ENCODE measurements around the gene BTRC. TPM values are rescaled to one million over a fixed set of nuclear protein-coding genes. Genes with fewer than 3 reads are reported as not detected.
"Not testable (repeated sequence)": the region's sequence is repeated elsewhere in the genome, so short reads cannot be mapped to it uniquely, and the experiment has no call there.

The BTRC gene
- 10 to 100 TPM; 14.4 to 15.5 TPM for total RNA-seq

DNA sequence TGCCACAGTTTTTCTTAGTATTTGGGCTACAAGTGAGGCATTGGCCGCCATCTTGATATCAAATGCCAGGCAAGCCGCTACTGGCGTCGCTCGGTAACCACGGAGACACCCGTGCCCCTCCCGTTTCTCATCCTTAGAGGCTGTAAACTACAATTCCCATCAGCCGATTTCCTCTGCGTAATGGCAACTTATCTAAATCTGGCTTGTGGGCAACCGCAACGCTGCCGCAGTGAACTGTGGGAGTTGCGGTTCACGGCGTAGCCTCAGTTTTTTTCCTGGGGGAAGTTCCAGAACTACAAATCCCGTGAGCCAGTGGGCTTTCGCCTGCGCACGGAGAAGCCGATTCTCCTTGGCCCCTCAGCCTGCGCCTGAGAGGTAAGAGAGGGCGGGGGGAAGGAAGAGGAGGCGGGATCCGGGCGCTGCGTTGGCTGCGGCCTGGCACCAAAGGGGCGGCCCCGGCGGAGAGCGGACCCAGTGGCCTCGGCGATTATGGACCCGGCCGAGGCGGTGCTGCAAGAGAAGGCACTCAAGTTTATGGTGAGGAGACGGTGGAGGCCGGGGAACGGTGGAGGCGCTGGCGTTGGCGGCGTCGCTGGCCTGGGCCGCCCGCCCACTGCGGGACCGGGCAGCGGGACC, at the start of gene BTRC:
Gene BTRC (plus strand): TSS at position 474 of the 636 bp plus-strand sequence. CDS start 16 bp downstream, at position 490.
- Mint-ChIP-seq H3K4me3 (peak within 1 kb of the TSS; percentile 99), H3K36me3 (ENCODE audit: low read depth) (peaks cover 14% of the 10 kb centered on the region), H3K27ac (peak within 1 kb of the TSS; percentile 96), H3K4me1 (peaks cover 26% of the 10 kb centered on the region), H3K27me3 (peaks cover 18% of the 10 kb centered on the region), H3K9me3 (no peaks in the 10 kb centered on the region)
- ChIA-PET POLR2A (interaction anchor here (0.9 to 1.4 kb wide), 3 partner anchors 12 to 440 kb away, joined by 3 to 6 read pairs (median 3); no protein-coding TSS in a partner anchor), CTCF (interaction anchor here (0.6 to 1.5 kb wide), 2 partner anchors 10 to 11 kb away, joined by 3 read pairs; no protein-coding TSS in a partner anchor)
- peak; percentile 98 for DNase-seq

DNA sequence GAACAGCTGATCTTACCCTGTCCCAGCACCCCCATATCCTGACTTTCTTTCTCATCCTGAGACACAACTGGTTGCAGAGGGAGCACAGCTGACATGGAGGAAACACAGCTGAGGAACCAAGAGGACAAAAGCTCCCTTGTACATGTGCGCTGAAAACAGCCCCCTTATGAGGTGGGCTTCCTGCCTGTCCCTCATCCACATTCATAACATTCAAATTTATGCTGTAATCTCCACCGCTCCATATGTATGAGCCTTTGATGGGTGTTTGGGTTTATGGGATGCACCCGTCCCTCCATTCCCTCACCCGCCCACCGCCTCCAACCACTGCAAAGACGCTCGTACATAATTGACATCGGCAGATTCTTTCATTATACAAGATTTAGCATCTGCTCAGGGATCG, 49.6 kb upstream of the BTRC start:
- DNase-seq = no peak
- H3K27ac Mint-ChIP-seq = no peak overlapping the region
- H3K36me3 Mint-ChIP-seq (ENCODE audit: low read depth) = no peaks in the 10 kb centered on the region
- ChIA-PET POLR2A (no interaction called here), CTCF (no interaction called here)
- H3K4me3 Mint-ChIP-seq = no peak overlapping the region
- H3K4me1 Mint-ChIP-seq = no peaks in the 10 kb centered on the region
- peaks cover 39% of the 10 kb centered on the region for H3K27me3 Mint-ChIP-seq
- no peaks in the 10 kb centered on the region for H3K9me3 Mint-ChIP-seq

DNA sequence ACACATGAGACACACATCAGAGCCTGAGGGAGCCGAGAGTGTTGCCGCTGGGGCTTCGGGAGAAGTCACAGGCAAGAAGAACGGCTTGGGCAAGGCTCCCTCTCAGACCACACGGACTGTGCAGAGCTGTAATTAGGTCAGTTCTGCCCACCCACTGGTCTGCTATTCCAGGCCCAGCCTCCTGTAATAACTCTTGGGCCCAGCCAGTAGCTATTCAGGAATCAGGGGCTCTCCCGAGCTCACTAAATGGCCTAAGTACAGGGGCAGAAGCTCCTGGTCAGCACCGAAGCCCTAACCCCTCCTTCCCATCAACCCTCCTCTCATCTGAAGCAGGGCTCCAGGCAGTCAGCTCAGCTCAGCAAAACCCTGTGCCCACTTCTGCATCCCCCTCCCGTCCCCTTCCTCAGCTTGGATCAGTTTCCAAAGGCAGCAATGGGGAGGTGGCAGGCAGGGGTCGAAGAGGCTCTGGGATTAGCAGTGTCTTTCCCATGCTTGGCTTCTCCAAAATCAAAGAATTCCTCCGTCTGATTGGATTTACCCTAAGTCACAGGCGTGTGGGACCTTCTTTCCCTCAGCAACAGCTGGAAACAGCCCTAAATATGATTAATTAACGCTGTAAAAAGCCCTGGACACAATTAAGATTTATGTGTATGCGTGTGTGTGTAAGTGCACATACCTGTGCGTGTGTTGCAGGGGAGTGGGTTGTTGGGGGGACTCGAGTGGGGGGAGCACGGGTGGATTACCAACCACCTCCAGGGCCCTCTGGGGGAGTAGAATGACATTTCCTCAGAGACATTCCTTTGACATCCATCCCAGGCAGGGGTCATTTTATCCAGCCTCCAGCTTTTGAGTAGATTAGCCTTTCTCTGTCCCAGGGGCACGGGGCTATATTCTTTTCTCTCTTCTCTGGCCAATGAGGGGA, 48.4 kb upstream of the BTRC start:
- Mint-ChIP-seq H3K27ac (no peak overlapping the region), H3K4me1 (peaks cover 1% of the 10 kb centered on the region), H3K9me3 (no peaks in the 10 kb centered on the region), H3K27me3 (peaks cover 39% of the 10 kb centered on the region), H3K36me3 (ENCODE audit: low read depth) (no peaks in the 10 kb centered on the region), H3K4me3 (no peak overlapping the region)
- CTCF ChIA-PET = interaction anchor here (1.1 kb wide), 1 partner anchor 7 kb away, joined by 3 read pairs; no protein-coding TSS in a partner anchor
- POLR2A ChIA-PET = no interaction called here
- DNase-seq = no peak

DNA sequence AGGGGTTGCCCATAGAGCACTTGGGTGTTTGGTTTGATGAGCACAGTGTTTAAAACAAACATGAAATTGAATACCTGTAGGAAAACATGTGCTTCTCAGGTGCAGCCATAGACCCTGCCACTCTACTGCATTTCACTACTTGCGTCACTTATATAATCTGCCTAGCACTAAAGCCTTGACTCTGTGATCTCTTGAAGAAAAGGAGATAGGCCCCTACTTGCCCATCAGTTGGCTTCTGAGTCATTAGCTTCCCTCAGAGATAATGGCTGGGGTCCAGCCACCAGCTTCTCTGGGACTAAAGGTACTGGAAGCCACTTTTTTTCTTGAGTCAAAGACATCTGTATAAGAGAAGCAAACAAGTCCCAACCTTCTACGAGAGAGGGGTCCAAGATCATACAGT, 45.9 kb upstream of the BTRC start:
- no peak overlapping the region for H3K4me3 Mint-ChIP-seq
- H3K36me3 Mint-ChIP-seq (ENCODE audit: low read depth) = no peaks in the 10 kb centered on the region
- ChIA-PET CTCF (interaction anchor here (0.6 to 1.6 kb wide), 4 partner anchors 134 to 1869 kb away, joined by 3 to 6 read pairs (median 4); no protein-coding TSS in a partner anchor), POLR2A (no interaction called here)
- no peak overlapping the region for H3K27ac Mint-ChIP-seq
- no peaks in the 10 kb centered on the region for H3K9me3 Mint-ChIP-seq
- H3K4me1 Mint-ChIP-seq = peaks cover 6% of the 10 kb centered on the region
- DNase-seq = no peak
- peaks cover 54% of the 10 kb centered on the region for H3K27me3 Mint-ChIP-seq

DNA sequence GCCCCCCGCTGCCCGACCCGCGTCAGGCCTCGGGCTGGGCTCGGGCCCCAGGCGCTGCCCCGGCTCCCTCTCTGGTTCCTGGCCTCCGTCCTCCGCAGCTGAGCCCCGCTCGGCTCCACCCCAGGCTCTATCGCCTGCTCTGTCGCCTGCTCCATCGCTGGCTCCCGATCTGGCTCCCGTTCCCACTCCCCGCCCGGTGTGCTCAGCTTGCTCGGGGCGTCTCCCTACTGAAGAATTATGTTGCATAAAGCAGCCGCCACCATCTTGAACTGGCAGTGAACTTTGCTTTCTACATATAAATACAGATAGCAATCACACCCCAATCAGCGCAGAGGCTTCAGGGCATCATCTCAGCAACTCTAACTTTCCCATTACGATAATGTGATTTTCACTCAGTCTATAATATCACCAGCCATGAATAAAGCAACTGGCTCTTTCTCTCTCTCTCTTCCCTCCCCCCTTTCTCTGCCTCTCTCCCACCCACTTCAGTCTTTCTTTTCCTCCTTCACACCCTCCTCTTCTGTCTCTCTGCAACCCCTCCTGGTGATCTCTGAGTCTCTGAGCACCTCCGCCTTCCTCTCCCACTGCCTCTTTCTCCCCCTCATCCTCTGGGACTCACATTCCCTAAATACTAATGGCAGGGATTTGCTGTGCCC, 43.3 kb upstream of the BTRC start:
- H3K4me3 Mint-ChIP-seq = no peak overlapping the region
- CTCF ChIA-PET = interaction anchor here (1.0 to 1.9 kb wide), 3 partner anchors 18 to 261 kb away, joined by 3 to 4 read pairs (median 4); no protein-coding TSS in a partner anchor
- H3K27ac Mint-ChIP-seq = no peak overlapping the region

DNA sequence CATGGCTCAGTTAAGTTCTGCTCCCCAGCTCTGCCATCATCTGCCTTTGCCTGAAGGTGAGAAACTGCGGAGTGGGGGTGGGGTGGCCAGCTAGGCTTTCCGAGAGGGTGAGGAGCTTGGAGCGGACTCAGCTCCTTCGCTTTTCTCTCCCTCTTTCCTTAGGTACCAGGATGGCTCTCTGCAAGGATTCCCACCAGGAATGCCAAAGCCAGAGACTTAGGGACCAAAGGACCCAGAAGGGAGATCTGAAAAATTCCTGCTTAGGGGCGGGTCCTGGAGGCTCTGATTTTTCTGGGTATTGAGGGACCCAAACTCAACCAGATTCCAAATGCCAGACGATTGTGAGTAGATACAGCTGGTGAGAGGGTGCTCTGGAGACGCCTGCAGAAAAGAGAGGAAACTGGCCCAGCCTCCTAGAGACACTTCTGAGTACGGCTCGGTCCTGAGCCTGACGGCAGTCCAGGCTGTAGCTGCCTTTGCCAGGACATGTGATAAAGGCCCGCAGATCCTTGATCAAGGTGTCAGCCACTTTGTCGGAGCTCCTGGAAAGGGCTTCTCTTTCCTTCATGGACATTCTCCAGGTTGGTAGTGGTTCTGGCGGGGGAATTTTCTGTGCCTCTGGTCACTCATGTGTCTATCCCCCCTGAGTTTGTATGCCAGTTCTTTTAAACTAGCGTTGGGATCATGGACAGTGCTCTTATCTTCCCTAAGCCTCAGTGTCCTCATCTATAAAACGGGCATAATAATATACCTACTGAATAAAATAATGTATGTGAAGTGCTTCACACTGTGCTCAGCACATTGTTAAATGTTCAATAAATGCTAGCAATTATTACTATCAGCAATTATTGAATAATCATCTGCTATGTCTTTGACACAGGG, 42.5 kb upstream of the BTRC start:
- H3K36me3 Mint-ChIP-seq (ENCODE audit: low read depth) = no peaks in the 10 kb centered on the region
- DNase-seq = no peak
- no peak overlapping the region for H3K4me3 Mint-ChIP-seq
- CTCF ChIA-PET = interaction anchor here (0.5 to 1.9 kb wide), 3 partner anchors 156 to 769 kb away, joined by 3 to 4 read pairs (median 4); no protein-coding TSS in a partner anchor
- H3K27ac Mint-ChIP-seq = no peak overlapping the region
- H3K9me3 Mint-ChIP-seq = no peaks in the 10 kb centered on the region
- peaks cover 60% of the 10 kb centered on the region for H3K27me3 Mint-ChIP-seq
- H3K4me1 Mint-ChIP-seq = peaks cover 6% of the 10 kb centered on the region
- POLR2A ChIA-PET = no interaction called here

More for the DNA sequence above, 43.3 kb upstream of the BTRC start:
- no peaks in the 10 kb centered on the region for H3K9me3 Mint-ChIP-seq
- H3K36me3 Mint-ChIP-seq (ENCODE audit: low read depth) = no peaks in the 10 kb centered on the region
- H3K4me1 Mint-ChIP-seq = peaks cover 6% of the 10 kb centered on the region
- DNase-seq = no peak
- POLR2A ChIA-PET = no interaction called here
- peaks cover 63% of the 10 kb centered on the region for H3K27me3 Mint-ChIP-seq

DNA sequence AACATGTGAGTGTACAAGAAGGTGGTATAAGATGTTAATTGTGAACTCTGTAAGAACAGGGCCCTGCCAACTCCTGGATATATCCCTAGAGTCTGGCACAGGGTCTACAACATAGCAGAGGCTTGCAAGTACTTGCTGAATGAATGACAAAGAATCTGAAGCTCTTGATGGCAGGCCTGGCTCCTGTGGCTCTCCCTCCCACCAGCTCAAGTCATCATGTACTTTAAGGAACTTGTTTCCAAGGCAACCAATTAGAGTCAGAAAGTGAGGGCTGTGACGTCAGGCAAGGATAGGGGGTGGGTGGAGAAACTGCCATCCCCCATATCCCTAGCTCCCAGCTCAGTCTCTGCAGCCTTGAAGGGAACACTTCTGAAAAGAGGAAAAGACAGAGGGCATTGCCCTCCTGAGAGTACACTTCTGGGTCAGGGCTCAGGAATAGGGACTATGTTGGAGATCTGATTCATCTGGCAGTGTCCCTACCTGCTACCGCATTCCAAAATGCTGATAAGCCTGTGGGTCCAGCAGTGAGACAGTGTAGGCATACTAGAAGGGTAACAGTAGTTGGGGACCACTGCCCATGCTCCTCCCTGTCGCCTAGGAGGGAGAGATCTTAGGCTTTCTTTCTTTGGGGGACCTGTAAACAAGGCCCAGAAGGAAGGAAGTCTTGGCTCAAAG, 34.6 kb upstream of the BTRC start:
- Mint-ChIP-seq H3K27ac (no peak overlapping the region), H3K4me1 (no peaks in the 10 kb centered on the region), H3K9me3 (no peaks in the 10 kb centered on the region), H3K36me3 (ENCODE audit: low read depth) (no peaks in the 10 kb centered on the region), H3K27me3 (peaks cover 17% of the 10 kb centered on the region), H3K4me3 (no peak overlapping the region)
- ChIA-PET CTCF (interaction anchor here (0.6 to 0.7 kb wide), 3 partner anchors 20 to 1385 kb away, joined by 3 to 4 read pairs (median 4); no protein-coding TSS in a partner anchor), POLR2A (no interaction called here)
- DNase-seq = no peak

DNA sequence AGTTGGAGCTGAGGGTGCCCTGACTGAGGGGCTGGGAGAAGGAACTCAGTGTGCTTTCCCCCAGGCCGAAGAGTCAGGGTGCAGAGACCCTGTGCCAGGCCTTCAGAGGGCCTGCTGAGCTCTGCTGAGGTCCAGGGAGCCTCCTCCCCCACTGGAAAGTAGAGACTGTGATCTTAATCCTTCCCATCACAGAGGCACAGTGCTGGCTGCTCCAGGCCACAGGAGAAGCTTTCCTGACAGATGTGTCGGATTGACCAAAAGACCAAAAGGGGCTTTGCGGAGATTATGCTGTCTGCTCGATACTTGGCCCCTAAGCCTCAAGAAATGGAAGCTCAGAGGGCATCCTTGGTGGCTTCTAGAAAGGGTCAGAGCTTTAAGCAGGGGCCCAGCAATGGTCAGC, 32.9 kb upstream of the BTRC start:
- POLR2A ChIA-PET = no interaction called here
- Mint-ChIP-seq H3K4me1 (no peaks in the 10 kb centered on the region), H3K27me3 (peaks cover 24% of the 10 kb centered on the region), H3K27ac (no peak overlapping the region), H3K4me3 (no peak overlapping the region), H3K36me3 (ENCODE audit: low read depth) (no peaks in the 10 kb centered on the region), H3K9me3 (no peaks in the 10 kb centered on the region)
- DNase-seq = no peak
- CTCF ChIA-PET = interaction anchor here (0.7 kb wide), 1 partner anchor 210 kb away, joined by 3 read pairs; no protein-coding TSS in a partner anchor

DNA sequence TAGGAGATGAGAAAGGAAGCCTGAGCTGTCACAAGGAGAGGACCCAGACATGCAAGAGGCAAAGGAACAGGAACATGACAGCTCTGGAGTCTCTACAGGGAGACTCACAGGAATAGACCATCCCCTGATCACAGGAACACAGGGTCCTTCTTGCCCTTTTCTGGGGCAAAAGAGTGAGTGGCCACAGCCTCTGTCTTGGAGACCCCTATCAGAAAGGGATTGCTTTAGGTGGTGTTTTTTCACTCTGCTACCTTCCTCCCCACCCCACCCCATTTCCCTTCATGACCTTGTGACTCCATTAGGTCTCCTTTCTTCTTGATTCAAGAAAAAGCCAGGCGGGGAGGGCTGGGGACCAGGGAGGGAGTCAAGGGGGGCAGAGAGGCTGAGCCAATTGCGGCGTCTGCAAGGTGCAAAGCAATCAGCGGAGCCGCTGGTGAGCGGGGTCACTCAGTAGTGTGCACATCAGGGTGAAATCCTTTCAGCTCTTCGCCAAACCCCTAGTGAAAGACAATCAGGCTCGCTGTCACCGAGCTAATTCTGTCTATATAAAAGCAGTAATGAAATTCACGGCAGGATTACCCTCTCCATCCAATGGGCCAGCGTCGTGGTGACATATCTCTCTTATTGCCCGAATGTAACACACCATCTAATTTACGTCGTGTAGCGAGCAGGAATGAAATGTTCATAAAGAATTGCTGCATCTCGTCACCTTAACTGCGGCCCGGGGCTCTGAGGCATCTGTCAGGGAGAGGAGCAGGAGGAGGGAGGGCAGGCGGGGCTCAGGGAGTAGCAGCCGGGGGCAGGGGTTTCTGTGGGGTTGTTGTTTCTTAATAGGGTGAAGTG, 31.5 kb upstream of the BTRC start:
- H3K4me1 Mint-ChIP-seq = no peaks in the 10 kb centered on the region
- peaks cover 31% of the 10 kb centered on the region for H3K27me3 Mint-ChIP-seq
- no peak overlapping the region for H3K4me3 Mint-ChIP-seq
- ChIA-PET CTCF (interaction anchor here (0.6 kb wide), 1 partner anchor 279 kb away, joined by 3 read pairs; no protein-coding TSS in a partner anchor), POLR2A (no interaction called here)
- no peak for DNase-seq
- H3K27ac Mint-ChIP-seq = no peak overlapping the region
- H3K9me3 Mint-ChIP-seq = no peaks in the 10 kb centered on the region
- H3K36me3 Mint-ChIP-seq (ENCODE audit: low read depth) = no peaks in the 10 kb centered on the region

DNA sequence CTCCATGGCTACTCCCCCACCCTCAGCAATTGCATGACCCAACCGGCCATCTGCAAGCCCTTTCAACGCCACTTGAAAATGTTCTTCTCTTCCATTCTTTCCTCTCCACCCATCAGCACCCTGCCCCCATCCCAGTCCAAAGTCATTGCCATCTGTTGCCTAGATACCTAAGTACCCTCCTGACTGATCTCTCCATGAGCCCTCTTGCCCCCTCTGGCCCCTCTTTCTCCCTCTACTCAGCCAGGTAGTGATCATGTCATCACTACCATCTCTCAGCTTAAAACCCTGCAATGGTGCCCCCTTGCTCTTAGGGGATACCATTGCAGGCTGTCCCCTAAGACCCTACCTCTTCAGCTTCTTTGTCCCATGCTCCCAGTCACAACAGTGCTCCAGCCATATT, 30.5 kb upstream of the BTRC start:
- no peaks in the 10 kb centered on the region for H3K9me3 Mint-ChIP-seq
- H3K4me1 Mint-ChIP-seq = no peaks in the 10 kb centered on the region
- ChIA-PET CTCF (no interaction called here), POLR2A (no interaction called here)
- no peak overlapping the region for H3K27ac Mint-ChIP-seq
- no peak for DNase-seq
- peaks cover 31% of the 10 kb centered on the region for H3K27me3 Mint-ChIP-seq
- H3K36me3 Mint-ChIP-seq (ENCODE audit: low read depth) = no peaks in the 10 kb centered on the region
- H3K4me3 Mint-ChIP-seq = no peak overlapping the region

DNA sequence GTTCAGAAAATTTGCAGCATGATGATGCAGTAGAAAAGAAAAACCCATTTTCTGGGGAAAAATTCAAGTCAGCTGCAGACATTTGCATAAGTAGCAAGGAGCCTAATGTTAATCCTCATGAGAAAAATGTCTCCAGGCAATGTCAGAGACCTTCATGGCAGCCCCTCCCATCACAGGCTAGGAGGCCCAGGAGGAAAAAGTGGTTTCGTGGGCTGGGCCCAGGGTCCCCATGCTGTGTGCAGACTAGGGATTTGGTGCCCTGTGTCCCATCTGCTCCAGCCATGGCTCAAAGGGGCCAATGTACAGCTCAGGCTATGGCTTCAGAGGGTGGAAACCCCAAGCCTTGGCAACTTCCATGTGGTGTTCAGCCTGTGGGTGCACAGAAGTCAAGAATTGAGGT, 26.5 kb upstream of the BTRC start:
- H3K36me3 Mint-ChIP-seq (ENCODE audit: low read depth); CTCF ChIA-PET; POLR2A ChIA-PET; H3K4me1 Mint-ChIP-seq; H3K27ac Mint-ChIP-seq; DNase-seq; H3K9me3 Mint-ChIP-seq; H3K4me3 Mint-ChIP-seq: not testable (repeated sequence)
- peaks cover 62% of the 10 kb centered on the region for H3K27me3 Mint-ChIP-seq

Measured in activated CD4-positive, alpha-beta memory T cell treated with anti-CD3 and anti-CD28 coated beads, Interleukin-2, amount 10 ng/mL, durations not matched to agents 7 days and 5 days (primary cell).